K562 (cell line): ENCODE results near the gene JPT1. TPM values are rescaled to one million over a fixed set of nuclear protein-coding genes. Genes with fewer than 3 reads are reported as not detected.
A peak's percentile ranks its signal among the peaks of the same experiment; 100 is the strongest.

ENCODE experiments used
- ATAC-seq: fragments of 200-7000 bp; cut with Tn5 transposase; 3 replicates; pipeline ENCODE4 v1.9.1; 2020; ENCODE audit warnings: moderate library complexity
- BruUV-seq: library from RNA; stranded (reverse); fragments of 400-500 nt; replicated peaks from 2 replicates; lab custom pipeline; 2021; lab: Mats Ljungman, UMichigan
- CTCF ChIA-PET: fragments of 300-600 bp; formaldehyde crosslinking; extraction: SDS; loops from one replicate; lab custom pipeline; 2021; ENCODE audit warnings: low intra/inter-chr PET ratio; lab: Yijun Ruan, JAX
- POLR2A ChIA-PET: fragments of 300-600, 350-650 bp; sonication (Branson Sonifier 250); formaldehyde crosslinking; extraction: SDS; loops from one replicate; lab custom pipeline; 2021; ENCODE audit warnings: antibody characterized with exemption, inconsistent platforms; lab: Yijun Ruan, JAX
- DNase-seq, 4 experiments: peaks; one replicate each; pipeline versions ENCODE4 v3.0.0 to v3.0.0-alpha.2; 2011 to 2018; ENCODE audit warnings: low spot score in 3 of 4, mixed read lengths in 3 of 4; ENCODE audit errors: extremely low read depth in 1 of 4
- FAIRE-seq: peaks from 2 replicates; lab custom pipeline; 2011; peaks lifted over from hg19 to GRCh38; lab: Jason Lieb, UNC
- H2AFZ ChIP-seq: 2 replicates; pipeline ENCODE4 v1.6.0; 2011; ENCODE audit warnings: low read depth, low read length, control low read depth, inconsistent platforms
- H3K27ac ChIP-seq: fragments of 200-600 bp; 3 replicates; pipeline ENCODE4 v1.8.0; 2011; ENCODE audit warnings: low read depth, mild to moderate bottlenecking, control low read depth, inconsistent platforms, low read length, moderate library complexity, mixed read lengths; ENCODE audit errors: extremely low read depth
- H3K27me3 ChIP-seq, 2 experiments: fragments of 300-600 bp in 1 of 2; 2 replicates in 1 of 2; 3 replicates in 1 of 2; pipeline versions ENCODE4 v1.6.0 to v1.8.0; 2011; ENCODE audit warnings: inconsistent platforms in 2 of 2, low read length in 2 of 2, mild to moderate bottlenecking in 1 of 2, mixed read lengths in 1 of 2, moderate library complexity in 1 of 2; ENCODE audit not compliant: control insufficient read depth in 2 of 2, insufficient read depth in 2 of 2
- H3K36me3 ChIP-seq: fragments of 300-600 bp; 3 replicates; pipeline ENCODE4 v1.8.0; 2011; ENCODE audit warnings: mild to moderate bottlenecking, low read length, inconsistent platforms; ENCODE audit not compliant: control insufficient read depth, insufficient read depth
- H3K4me1 ChIP-seq, 2 experiments: fragments of 200-600 bp in 1 of 2; replicated peaks in 1 of 2; 2 replicates in 1 of 2; 3 replicates in 1 of 2; pipeline versions ENCODE4 v1.5.1 to v1.8.0; 2011; ENCODE audit warnings: inconsistent platforms in 2 of 2, low read length in 2 of 2, mild to moderate bottlenecking in 1 of 2, mixed read lengths in 1 of 2, moderate library complexity in 1 of 2; ENCODE audit not compliant: control insufficient read depth in 2 of 2, insufficient read depth in 2 of 2
- H3K4me2 ChIP-seq: 2 replicates; pipeline ENCODE4 v1.6.1; 2011; ENCODE audit warnings: low read length, control low read depth, inconsistent platforms, mixed read lengths; ENCODE audit not compliant: insufficient read depth
- H3K4me3 ChIP-seq: fragments of 200-600 bp; sonication (generic), shearing (Covaris generic); 2 replicates; pipeline ENCODE4 v1.5.1; 2016; ENCODE audit warnings: control low read depth, inconsistent platforms
- H3K79me2 ChIP-seq: fragments of 200-600 bp; 3 replicates; pipeline ENCODE4 v1.8.0; 2011; ENCODE audit warnings: low read length, inconsistent platforms; ENCODE audit not compliant: control insufficient read depth, insufficient read depth
- H3K9ac ChIP-seq, 2 experiments: 2 replicates each; pipeline versions ENCODE4 v1.6.0 to v1.6.1; 2011; ENCODE audit warnings: low read depth in 2 of 2, low read length in 2 of 2, control low read depth in 1 of 2, inconsistent platforms in 1 of 2, mild to moderate bottlenecking in 1 of 2, mixed read lengths in 1 of 2; ENCODE audit not compliant: insufficient read depth in 1 of 2
- H3K9me1 ChIP-seq: one replicate; pipeline ENCODE4 v1.6.0; 2011; ENCODE audit warnings: inconsistent platforms, mild to moderate bottlenecking, low read length, moderate library complexity; ENCODE audit not compliant: control insufficient read depth, insufficient read depth
- H3K9me3 ChIP-seq: replicated peaks from 2 replicates; pipeline ENCODE4 v1.5.1; 2011; ENCODE audit warnings: low read depth, low read length, inconsistent platforms; ENCODE audit not compliant: control insufficient read depth, insufficient read depth
- H4K20me1 ChIP-seq: replicated peaks from 2 replicates; pipeline ENCODE4 v1.6.1; 2011; ENCODE audit warnings: low read length, inconsistent platforms, mixed read lengths; ENCODE audit not compliant: control insufficient read depth, insufficient read depth
- ARNT ChIP-seq, 2 experiments: fragments of 450-650 bp; IDR thresholded peaks; 2 replicates each; pipeline ENCODE4 v1.6.1; 2016; ENCODE audit warnings: mild to moderate bottlenecking in 1 of 2
- CHD4 ChIP-seq: fragments of 200-600 bp; sonication (generic); IDR thresholded peaks from 3 replicates; pipeline ENCODE4 v1.6.1; 2012; ENCODE audit warnings: low read depth, mild to moderate bottlenecking, mixed read lengths, low read length, inconsistent platforms; ENCODE audit not compliant: insufficient read depth, insufficient replicate concordance, poor library complexity, severe bottlenecking
- EGR1 ChIP-seq: fragments of 450-650 bp; conservative IDR thresholded peaks from 2 replicates; pipeline ENCODE4 v1.6.1; 2017; ENCODE audit warnings: mild to moderate bottlenecking
- HDAC2 ChIP-seq: fragments of 450-650 bp; IDR thresholded peaks from 2 replicates; pipeline ENCODE4 v1.6.1; 2016; ENCODE audit warnings: mild to moderate bottlenecking
- MAFG ChIP-seq: fragments of 450-650 bp; conservative IDR thresholded peaks from 2 replicates; pipeline ENCODE4 v1.6.1; 2016; ENCODE audit warnings: missing genetic modification characterization, missing compliant biosample characterization
- MED1 ChIP-seq: sonication (generic); formaldehyde crosslinking; IDR thresholded peaks from 2 replicates; pipeline ENCODE4 v1.8.1; 2023; ENCODE audit warnings: missing genetic modification reagents, borderline replicate concordance
- POLR3A ChIP-seq: IDR thresholded peaks from 2 replicates; pipeline ENCODE4 v1.6.1; 2011; ENCODE audit warnings: borderline replicate concordance, mild to moderate bottlenecking, moderate library complexity; ENCODE audit not compliant: insufficient read length, insufficient read depth; ENCODE audit errors: extremely low read depth
- RHOXF2B ChIP-seq: fragments of 250-450 bp; sonication (Bioruptor Pico); conservative IDR thresholded peaks from 2 replicates; pipeline ENCODE4 v1.5.1; 2021
- SP1 ChIP-seq: sonication (generic); formaldehyde crosslinking; IDR thresholded peaks from 2 replicates; pipeline ENCODE4 v1.8.1; 2022; ENCODE audit warnings: mild to moderate bottlenecking, missing genetic modification reagents
- STAG1 ChIP-seq: sonication (generic); formaldehyde crosslinking; IDR thresholded peaks from 2 replicates; pipeline ENCODE4 v1.5.0; 2020; ENCODE audit warnings: missing genetic modification reagents, borderline replicate concordance
- TCF7 ChIP-seq: sonication (generic); IDR thresholded peaks from 2 replicates; pipeline ENCODE4 v1.6.1; 2016; ENCODE audit warnings: antibody characterized with exemption, borderline replicate concordance
- THRAP3 ChIP-seq: fragments of 450-650 bp; IDR thresholded peaks from 2 replicates; pipeline ENCODE4 v1.6.1; 2016; ENCODE audit warnings: mild to moderate bottlenecking, inconsistent platforms, borderline replicate concordance
- ZNF41 ChIP-seq: fragments of 250-450 bp; sonication (Bioruptor Pico); conservative IDR thresholded peaks from 2 replicates; pipeline ENCODE4 v1.4.0; 2020; ENCODE audit warnings: mild to moderate bottlenecking
- ZNF668 ChIP-seq: fragments of 250-450 bp; sonication (Bioruptor Pico); IDR thresholded peaks from 2 replicates; pipeline ENCODE4 v1.8.0; 2022; ENCODE audit warnings: mild to moderate bottlenecking, inconsistent platforms
- ZNF785 ChIP-seq: fragments of 250-450 bp; sonication (Bioruptor Pico); IDR thresholded peaks from 2 replicates; pipeline ENCODE4 v1.4.0; 2020; ENCODE audit warnings: mild to moderate bottlenecking
- WGBS: fragments of 100-300 bp; shearing (Covaris generic); methylation state at CpG from one replicate; pipeline ENCODE4 v1.1.6; 2016; ENCODE audit warnings: low coverage, mixed read lengths; ENCODE audit not compliant: insufficient coverage; ENCODE audit errors: missing lambda C conversion rate; 5-methylcytosine and 5-hydroxymethylcytosine counted together
- in situ Hi-C: fragments of 300-500 bp; cut with MboI; formaldehyde crosslinking; loops from 4 replicates; pipeline ENCODE4 v1.15.0; 2018; ENCODE audit warnings: inconsistent platforms, mixed read lengths
- intact Hi-C: fragments of 100-400 bp; cut with micrococcal nuclease; formaldehyde crosslinking; loops from 2 replicates; pipeline ENCODE4 v1.14.2; 2022
- polyA plus RNA-seq, 8 experiments: library from polyadenylated mRNA; depleted of rRNA in 4 of 8; stranded (reverse) in 5 of 8; unstranded in 3 of 8; fragments of >200 nt; fragmentation: Nextera tagmentation in 2 of 8; fragmentation: Illumina TruSeq in 1 of 8; extraction: Ambion mirVana in 2 of 8; extraction: Trizol in 1 of 8; gene quantifications; 2 replicates each; pipeline versions ENCODE4 v1.2.1 to v1.2.3, GENCODE V29; 2011 to 2014; ENCODE audit warnings: inconsistent platforms in 1 of 8, missing spikeins in 1 of 8
- total RNA-seq, 7 experiments: library from RNA; depleted of rRNA in 6 of 7; stranded (reverse); fragments of >200 nt in 6 of 7; fragmentation: Illumina TruSeq in 2 of 7; extraction: Trizol in 2 of 7; gene quantifications; 2 replicates each; pipeline versions ENCODE4 v1.2.1 to v1.2.3, GENCODE V29; 2011 to 2021; ENCODE audit warnings: low replicate concordance in 1 of 7
- TF ChIP-seq, protein P1 (sequence below): sonication (generic); formaldehyde crosslinking; IDR thresholded peaks from 2 replicates; pipeline ENCODE4 v1.8.1; 2023; ENCODE audit warnings: mild to moderate bottlenecking, missing genetic modification reagents
- TF ChIP-seq, protein P2 (sequence below): fragments of 450-650 bp; IDR thresholded peaks from 2 replicates; pipeline ENCODE4 v1.6.1; 2017; ENCODE audit warnings: antibody characterized with exemption
- TF ChIP-seq, protein P3 (sequence below): fragments of 250-450 bp; sonication (Bioruptor Pico); IDR thresholded peaks from 2 replicates; pipeline ENCODE4 v1.6.1; 2021; ENCODE audit warnings: mild to moderate bottlenecking

JPT1 gene
- total and polyA plus RNA-seq, 9 of the 15 experiments (the other 6 are each of a cell fraction or from before 2014, with no cell fraction given) = 56.7 to 292 (median 144) TPM

DNA sequence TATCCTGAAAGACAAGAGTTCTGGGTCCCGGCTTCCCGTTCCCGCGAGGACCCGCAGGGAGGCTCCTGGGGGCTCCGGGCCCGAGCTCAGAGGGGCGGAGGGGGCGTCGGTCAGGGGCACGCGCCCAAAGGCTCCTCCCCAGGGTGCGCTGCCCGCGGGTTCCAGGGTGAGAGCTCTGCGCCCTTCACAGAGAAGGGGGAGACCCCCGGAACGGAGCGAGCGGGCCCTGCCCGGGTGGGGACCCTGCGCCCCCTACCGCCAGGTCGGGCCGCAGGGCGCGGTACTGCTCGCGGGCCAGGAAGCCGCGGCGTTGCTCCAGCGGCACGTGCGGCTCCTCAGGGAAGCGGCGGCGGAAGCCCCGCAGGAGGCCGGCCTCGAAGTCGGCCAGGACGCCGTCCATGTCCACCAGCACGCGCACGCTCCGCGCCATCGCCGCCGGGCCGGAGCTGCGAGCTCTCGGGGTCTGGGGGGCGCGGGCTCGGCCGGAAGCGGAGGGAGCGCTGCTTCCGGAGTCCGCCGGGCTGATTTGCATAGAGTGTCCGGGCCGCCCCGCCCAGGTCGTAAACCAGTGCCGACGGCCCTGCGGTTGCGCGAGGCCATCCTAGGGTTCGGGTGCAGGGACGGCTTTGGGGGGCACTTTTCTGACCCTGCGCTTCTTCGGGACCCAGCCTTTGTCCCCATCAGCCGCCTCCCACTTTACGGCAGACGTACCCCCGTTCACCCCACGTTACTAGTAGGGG lies 22.9 kb downstream of the JPT1 start, which contains the start of gene NT5C:
TSS of gene NT5C (minus strand) at position 465 of the 740 bp plus-strand sequence. CDS start at position 430, 35 bp downstream.
- Histone ChIP-seq H4K20me1 (peaks cover 6% of the 10 kb centered on the region; the same call in 1 of the 2 replicates), H3K4me2 (peak within 1 kb of the TSS; percentile 80), H3K9ac (peak within 1 kb of the TSS; percentile 88 to 99), H3K4me1 (peaks cover 12 to 36% of the 10 kb centered on the region in 2 experiments; a peak in 4 of 5 replicates), H3K27ac (peak within 1 kb of the TSS; percentile 90), H3K27me3 (no peaks in the 10 kb centered on the region), H3K9me3 (no peaks in the 10 kb centered on the region), H3K36me3 (peaks cover 38% of the 10 kb centered on the region; the same call in 2 of the 3 replicates), H3K9me1 (no peaks in the 10 kb centered on the region), H3K4me3 (peak within 1 kb of the TSS; percentile 90), H2AFZ (peak within 1 kb of the TSS; percentile 92), H3K79me2 (peaks cover 25% of the 10 kb centered on the region)
- in situ Hi-C loops (no loop called here), intact Hi-C loops (loop anchor here (1.0 to 5.0 kb wide), 3 partner anchors 51 to 71 kb away; partner anchors contain the start of gene SUMO2)
- no TSS peak for BruUV-seq
- ATAC-seq (peak; percentile 90), DNase-seq (peak; percentile 86 to 92 (median 88)), FAIRE-seq (peak; percentile 67)
- under 1% methylated on average over 71 of the region's 82 CpGs for WGBS
- CTCF ChIA-PET = interaction anchor here (1.0 to 1.6 kb wide), 8 partner anchors 16 to 84 kb away, joined by 3 to 7 read pairs (median 4); partner anchors contain the start of gene KCTD2
- POLR2A ChIA-PET = interaction anchor here (0.7 to 5.6 kb wide), 11 partner anchors 10 to 143 kb away, joined by 3 to 51 read pairs (median 4); partner anchors contain the start of genes GGA3, JPT1, MRPL58 and MRPS7
- TF ChIP-seq ZNF668 (CRISPR knock-in tag) = no peak
- TF ChIP-seq THRAP3 = no peak
- no peak for TF ChIP-seq ZNF785 (CRISPR knock-in tag)
- TF ChIP-seq ARNT (IDR thresholded peaks at IDR 0.05) = no peak
- TF ChIP-seq, protein P1, sequence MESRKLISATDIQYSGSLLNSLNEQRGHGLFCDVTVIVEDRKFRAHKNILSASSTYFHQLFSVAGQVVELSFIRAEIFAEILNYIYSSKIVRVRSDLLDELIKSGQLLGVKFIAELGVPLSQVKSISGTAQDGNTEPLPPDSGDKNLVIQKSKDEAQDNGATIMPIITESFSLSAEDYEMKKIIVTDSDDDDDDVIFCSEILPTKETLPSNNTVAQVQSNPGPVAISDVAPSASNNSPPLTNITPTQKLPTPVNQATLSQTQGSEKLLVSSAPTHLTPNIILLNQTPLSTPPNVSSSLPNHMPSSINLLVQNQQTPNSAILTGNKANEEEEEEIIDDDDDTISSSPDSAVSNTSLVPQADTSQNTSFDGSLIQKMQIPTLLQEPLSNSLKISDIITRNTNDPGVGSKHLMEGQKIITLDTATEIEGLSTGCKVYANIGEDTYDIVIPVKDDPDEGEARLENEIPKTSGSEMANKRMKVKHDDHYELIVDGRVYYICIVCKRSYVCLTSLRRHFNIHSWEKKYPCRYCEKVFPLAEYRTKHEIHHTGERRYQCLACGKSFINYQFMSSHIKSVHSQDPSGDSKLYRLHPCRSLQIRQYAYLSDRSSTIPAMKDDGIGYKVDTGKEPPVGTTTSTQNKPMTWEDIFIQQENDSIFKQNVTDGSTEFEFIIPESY = no peak
- TF ChIP-seq EGR1 = 0 out of 2 replicates have a peak, but pooled peaks have one; percentile 11
- no peak for TF ChIP-seq RHOXF2B (CRISPR knock-in tag)
- no peak for TF ChIP-seq TCF7
- TF ChIP-seq CHD4 = no peak
- peak; percentile 54; the same call in 1 of the 2 replicates for TF ChIP-seq SP1
- TF ChIP-seq ZNF41 (CRISPR knock-in tag) = no peak
- TF ChIP-seq, protein P2, sequence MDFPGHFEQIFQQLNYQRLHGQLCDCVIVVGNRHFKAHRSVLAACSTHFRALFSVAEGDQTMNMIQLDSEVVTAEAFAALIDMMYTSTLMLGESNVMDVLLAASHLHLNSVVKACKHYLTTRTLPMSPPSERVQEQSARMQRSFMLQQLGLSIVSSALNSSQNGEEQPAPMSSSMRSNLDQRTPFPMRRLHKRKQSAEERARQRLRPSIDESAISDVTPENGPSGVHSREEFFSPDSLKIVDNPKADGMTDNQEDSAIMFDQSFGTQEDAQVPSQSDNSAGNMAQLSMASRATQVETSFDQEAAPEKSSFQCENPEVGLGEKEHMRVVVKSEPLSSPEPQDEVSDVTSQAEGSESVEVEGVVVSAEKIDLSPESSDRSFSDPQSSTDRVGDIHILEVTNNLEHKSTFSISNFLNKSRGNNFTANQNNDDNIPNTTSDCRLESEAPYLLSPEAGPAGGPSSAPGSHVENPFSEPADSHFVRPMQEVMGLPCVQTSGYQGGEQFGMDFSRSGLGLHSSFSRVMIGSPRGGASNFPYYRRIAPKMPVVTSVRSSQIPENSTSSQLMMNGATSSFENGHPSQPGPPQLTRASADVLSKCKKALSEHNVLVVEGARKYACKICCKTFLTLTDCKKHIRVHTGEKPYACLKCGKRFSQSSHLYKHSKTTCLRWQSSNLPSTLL = no peak
- no peak for TF ChIP-seq HDAC2
- no peak for TF ChIP-seq POLR3A
- TF ChIP-seq MED1 (CRISPR knock-in tag) = no peak
- TF ChIP-seq MAFG (tag) = no peak
- TF ChIP-seq, protein P3, sequence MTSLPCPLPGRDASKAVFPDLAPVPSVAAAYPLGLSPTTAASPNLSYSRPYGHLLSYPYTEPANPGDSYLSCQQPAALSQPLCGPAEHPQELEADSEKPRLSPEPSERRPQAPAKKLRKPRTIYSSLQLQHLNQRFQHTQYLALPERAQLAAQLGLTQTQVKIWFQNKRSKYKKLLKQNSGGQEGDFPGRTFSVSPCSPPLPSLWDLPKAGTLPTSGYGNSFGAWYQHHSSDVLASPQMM (CRISPR knock-in tag) = no peak
- no peak for TF ChIP-seq STAG1 (CRISPR knock-in tag)
